Stimulated activated naive CD4-positive, alpha-beta T cell treated with Interleukin-2 at 50 U/mL for 16 hours (primary cell): ENCODE measurements around the gene EYA3.

Source experiments
- DNase-seq: peaks from one replicate; lab custom pipeline; 2025; lab: John Stamatoyannopoulos, UW

Gene EYA3

DNA sequence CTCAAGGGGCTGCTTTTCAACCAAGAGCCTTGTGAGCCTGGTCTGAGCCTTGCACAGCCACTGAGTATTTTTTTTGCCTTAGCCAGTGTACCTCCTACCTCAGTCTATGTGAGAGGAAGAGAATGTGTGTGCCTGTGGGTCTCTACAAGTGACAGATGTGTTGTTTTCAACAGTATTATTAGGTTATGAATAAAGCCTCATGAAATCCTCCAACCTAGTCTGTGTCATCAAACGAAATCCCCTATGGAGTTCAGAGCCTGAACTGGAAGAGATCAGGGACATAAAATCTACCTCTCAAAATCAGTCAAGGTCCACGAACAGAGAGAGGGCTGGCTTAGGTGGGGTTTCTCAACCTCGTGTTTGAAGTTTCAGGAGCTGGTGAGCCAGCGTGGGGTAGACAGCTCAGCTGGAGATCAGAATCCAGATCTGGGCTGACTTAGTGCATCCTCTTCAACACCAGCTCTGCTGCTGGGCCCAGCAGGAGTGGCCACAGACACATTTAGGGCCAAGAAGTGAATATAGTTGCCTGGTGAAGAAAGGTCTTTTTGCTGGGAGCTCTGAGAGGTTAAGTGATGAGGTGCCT, 120.4 kb downstream of the EYA3 start:
- no peak for DNase-seq

DNA sequence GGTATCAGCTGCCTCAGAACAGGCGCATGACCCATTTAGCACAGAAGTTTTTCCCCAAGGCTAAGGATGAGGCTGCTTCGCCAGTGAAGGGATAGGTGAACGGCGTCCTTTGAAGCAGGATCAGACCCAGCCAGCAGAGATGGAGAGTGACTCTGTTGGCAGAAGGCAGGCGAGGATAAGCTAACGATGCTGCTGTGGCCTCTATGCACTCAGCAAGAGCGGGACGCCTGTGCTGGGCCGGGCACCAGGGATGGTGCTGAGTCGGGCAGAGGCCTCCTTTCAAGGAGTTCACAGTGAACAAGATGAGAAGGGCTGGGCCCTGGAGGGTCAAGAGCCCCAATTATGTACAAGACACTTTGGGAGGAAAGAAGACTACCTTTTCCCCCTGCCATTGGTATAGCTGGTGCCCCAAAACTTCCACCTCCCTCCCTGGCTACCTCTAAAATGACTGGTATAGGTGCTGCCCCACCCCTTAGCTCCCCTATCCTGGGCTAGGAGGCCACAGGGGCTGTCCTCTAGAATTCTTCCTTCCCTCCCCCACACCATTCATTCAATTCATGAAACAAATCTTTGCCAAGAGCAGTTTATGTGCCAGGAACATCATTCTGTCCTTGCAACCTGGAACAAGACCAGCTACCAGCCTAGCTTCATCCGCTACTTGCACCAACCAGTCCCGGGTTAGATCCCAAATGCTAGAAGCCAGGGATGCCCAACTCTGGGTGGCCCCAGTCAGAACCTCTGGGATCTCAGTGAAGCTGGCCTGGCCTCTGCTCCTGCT, 121.1 kb downstream of the EYA3 start:
- no peak for DNase-seq

DNA sequence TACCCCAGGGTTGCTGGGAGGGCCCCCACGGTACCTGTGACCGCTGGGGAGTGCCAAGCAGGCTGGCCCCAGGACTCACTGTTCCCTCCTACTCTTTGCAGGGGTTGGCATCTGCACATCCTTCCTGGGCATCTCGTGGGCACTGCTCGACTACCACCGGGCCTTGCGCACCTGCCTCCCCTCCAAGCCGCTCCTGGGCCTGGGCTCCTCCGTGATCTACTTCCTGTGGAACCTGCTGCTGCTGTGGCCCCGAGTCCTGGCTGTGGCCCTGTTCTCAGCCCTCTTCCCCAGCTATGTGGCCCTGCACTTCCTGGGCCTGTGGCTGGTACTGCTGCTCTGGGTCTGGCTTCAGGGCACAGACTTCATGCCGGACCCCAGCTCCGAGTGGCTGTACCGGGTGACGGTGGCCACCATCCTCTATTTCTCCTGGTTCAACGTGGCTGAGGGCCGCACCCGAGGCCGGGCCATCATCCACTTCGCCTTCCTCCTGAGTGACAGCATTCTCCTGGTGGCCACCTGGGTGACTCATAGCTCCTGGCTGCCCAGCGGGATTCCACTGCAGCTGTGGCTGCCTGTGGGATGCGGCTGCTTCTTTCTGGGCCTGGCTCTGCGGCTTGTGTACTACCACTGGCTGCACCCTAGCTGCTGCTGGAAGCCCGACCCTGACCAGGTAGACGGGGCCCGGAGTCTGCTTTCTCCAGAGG, 121.9 kb downstream of the EYA3 start:
- DNase-seq, result no peak

DNA sequence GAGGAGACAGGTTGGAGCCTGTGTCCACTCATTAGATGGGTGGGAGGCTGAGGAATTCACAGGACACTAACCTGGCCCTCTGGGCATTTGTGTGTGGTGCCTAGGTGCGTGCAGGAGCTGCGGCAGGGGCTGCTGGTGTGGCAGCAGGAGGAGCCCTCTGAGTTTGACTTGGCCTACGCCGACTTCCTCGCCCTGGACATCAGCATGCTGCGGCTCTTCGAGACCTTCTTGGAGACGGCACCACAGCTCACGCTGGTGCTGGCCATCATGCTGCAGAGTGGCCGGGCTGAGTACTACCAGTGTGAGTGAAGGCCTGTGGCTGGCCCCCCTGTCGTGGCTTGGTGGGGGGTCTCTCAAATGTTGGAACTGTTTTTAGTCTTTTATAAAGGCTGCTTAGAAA, 125.0 kb downstream of the EYA3 start:
- DNase-seq, result no peak

DNA sequence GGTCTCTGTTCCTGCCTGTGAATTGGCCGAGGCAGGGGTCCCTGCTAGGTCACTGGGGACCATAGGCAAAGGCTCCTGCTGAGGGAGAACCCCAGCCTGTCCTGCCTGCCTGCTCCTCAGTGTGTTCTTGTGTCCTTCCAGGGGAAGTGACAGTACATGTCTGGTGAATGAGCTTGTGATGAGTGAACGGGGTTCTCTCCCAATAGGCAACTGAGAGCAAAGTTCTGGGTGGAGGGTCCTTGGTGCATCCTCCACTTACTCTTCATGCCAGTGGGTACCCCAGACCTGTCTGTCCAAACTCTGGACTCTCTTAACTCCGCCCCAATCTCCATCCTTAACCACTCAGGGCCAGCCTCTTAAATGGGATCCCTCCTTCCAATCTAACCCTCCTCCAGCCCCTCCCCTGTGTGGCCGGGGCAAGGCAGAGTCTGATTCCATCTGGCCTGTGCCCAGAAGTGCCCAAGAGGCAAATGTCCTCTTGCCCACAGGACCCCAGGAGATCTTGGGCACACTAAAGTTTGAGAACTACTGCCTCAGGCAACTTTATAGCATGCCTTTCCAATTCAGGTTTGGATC, 126.7 kb downstream of the EYA3 start:
- DNase-seq, result no peak

DNA sequence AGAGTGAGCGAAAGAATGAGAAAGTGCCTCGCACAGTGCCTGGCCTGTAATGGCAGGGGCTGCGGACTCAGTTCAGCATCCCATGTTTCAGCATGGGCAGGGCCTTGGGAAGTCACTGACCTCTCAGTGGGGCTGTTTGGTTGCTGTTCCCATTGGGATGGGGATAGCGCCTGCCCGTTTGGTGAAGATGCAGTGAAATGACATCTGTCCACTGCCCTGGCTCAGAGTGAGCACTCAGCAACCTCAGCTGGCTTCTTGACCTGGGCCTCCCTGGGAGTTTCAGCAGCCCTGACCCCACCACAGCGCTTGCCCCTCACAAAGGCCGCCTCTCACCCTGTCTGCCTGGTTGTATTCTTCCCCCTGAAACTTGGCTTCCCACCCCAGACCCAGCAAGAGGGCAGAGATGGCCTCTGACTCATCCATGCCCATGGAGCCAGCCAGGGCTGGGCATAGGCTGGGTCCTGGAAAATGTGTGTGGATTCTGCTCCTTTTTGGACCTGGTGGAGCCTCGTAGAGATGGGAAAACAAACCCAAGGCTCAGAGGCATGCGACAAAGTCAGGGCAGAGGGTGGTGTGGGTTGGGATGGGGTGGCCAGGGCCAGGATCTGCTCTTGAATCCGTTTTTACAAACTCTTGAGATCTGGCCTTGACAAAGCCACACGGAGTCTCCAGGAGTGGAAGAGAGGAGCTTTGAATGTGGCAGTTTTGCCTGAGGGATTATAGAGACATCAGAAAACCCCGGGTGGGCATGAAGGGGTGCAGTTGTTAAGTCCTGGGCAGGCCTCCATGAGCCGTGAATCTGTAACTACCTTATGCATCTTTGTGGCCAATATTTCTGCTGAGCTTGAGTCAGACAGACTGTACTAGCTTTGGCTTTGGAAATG, 127.4 kb downstream of the EYA3 start:
- no peak for DNase-seq

DNA sequence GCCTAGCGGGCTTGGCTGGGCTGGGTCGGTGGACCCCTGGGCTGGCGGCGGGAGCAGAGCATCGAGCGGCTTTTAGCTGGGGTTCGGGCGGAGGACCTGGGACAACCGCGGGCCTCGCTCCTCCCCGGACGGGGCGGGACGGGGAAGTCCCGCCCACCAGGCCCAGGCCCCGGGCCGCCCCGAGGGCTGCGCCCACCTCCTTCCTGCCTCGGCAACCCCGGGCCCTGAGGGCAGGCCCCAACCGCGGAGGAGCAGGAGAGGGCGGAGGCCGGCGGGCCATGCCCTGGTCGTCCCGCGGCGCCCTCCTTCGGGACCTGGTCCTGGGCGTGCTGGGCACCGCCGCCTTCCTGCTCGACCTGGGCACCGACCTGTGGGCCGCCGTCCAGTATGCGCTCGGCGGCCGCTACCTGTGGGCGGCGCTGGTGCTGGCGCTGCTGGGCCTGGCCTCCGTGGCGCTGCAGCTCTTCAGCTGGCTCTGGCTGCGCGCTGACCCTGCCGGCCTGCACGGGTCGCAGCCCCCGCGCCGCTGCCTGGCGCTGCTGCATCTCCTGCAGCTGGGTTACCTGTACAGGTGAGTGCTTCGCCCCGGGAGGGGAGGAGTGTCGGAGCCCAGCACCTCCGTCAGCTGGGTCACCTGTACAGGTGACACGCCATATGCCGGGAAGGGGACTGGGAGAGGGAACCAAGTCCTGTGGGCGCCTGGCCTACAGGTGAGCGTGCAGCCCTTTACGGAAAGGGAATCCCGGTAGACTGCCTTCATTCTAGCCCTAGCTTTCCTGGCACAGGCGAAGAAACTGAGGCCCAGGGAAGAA, 128.4 kb downstream of the EYA3 start, which contains the start of gene XKR8:
Gene XKR8, plus strand, starts transcription at position 182 of the 812 bp plus-strand sequence. Its CDS starts 97 bp downstream, at position 279.
- peak; percentile 81 for DNase-seq

DNA sequence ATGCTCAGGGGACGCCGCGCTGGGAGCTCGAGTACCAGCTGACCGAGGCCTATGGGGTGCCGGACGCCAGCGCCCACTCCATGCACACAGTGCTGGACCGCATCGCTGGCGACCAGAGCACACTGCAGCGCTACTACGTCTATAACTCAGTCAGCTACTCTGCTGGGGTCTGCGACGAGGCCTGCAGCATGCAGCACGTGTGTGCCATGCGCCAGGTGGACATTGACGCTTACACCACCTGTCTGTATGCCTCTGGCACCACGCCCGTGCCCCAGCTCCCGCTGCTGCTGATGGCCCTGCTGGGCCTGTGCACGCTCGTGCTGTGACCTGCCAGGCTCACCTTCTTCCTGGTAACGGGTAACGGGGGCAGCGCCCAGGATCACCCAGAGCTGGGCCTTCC, 129.9 kb downstream of the EYA3 start:
- DNase-seq, result no peak

DNA sequence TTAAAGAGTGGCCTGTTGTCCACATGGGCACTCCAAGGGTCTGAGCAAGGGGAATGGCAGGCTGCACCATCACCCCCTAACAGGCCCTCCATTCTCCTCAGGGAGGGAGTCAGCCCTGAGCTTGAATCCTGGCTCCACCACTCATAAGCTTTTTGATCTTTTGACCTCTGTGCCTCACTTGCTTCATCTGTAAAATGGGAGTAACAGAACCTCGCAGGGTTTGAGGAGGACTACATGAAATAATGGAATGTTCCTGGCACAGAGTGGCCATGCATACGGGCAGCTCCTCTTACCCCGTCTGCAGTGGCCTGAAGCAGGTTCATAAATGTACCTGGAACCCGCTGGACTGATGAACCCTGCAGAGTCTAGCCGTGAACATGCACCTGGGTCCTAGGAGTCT, 130.8 kb downstream of the EYA3 start:
- no peak for DNase-seq

DNA sequence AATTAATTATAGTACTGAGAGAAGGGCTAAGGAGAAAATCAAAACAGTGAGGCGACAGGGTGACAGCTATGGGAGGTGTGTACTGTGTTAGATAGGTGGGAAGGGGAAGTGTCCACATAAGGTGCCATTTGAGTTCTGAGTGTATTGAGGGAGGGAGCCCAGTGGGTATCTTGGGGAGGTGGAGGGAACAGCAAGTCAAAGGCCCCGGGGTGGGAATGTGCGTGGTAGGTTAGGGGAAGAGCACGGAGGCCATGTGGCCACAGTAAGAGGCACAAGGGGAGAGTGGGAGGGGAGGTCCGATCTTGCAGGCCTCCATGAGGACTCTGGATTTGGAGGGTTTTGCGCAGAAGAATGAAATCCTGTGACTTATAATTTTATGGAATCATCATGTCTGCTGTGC, 131.6 kb downstream of the EYA3 start:
- DNase-seq, result no peak

DNA sequence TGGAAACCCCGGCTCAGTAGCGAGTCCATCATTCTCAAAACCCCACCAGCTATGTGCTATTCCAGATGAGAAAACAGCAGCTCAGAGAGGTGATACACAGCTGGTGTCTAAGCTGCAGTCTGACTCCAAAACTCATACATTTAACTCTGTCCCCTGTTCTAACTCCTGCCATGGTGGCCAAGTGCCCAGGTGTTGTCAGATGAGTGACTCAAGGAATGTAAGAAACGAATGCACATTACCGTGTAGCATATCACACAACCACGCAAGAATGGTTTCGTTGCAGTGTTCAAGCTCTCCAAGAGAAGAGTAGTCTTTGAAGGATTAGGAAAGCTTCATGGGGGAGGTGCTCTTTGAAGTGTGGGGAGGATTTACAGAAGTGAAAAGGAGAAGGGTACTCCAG, 133.3 kb downstream of the EYA3 start:
- no peak for DNase-seq

DNA sequence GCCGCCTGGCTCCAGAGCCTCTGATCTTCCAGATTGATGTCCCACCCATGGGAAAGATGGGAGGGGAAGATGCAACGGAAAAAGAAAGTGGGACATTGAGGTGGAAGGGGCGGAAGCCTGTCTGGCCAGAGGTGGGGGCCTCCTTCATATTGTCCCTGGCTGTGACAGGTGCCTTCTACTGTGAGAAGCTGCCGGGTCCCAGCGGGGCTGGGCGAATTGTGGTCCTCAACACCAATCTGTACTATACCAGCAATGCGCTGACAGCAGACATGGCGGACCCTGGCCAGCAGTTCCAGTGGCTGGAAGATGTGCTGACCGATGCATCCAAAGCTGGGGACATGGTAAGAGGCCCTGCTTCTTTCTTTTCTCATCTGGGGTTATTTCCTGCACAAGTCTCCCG, 134.2 kb downstream of the EYA3 start:
- no peak for DNase-seq

DNA sequence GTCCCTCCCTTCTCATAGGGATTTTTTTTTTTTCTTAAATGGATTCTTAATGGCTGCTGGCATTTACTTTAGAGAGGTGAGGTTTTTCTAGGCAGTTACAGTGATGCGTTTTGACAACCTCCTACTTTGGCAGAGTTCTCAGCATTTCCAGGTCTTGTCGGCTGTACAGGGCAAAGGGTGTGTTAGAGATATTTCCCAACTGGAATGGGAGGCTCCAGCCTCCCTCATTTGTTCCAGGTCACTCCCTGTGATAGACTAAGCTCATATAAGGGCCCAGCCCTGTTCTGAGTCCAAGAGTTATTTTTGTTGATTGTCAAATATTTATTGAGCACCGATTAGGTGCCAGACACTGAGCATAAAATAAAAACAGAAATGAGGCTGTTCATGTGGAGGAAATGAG, 136.3 kb downstream of the EYA3 start:
- no peak for DNase-seq

DNA sequence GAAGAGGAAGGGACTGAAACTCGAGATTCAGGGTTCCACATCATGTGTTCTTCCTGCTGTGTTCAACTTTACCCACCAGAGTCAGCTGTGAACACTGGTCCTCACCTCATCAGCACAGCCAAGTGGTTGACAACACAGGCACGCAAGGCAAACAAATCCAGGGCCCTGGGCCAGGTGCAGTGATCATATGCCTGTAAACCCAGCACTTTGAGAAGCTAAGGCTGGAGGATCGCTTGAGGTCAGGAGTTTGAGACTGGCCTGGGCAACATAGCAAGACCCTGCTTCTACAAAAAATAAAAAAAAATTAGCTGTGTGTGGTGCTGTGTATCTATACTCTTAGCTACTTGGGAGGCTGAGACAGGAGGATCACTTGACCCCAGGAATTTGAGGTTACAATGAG, 137.0 kb downstream of the EYA3 start:
- no peak for DNase-seq

DNA sequence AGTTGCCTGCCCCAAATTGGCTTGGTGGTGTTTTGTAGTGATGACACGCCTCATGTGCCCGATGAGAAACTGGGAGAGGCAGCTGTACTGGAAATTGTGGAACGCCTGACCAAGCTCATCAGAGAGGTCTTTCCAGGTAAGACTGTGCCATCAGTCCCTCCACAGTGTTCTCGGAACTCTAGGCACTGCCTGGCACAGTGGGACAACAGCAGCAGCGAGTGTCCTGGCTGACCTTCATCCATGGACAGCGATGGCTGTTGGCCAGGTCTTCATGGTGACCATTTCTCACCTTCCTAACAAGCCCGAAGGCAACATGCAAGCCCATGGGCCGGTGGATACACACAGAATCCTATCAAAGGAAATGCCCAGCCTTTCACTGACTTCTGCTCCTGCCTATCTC, 139.4 kb downstream of the EYA3 start:
- no peak for DNase-seq

DNA sequence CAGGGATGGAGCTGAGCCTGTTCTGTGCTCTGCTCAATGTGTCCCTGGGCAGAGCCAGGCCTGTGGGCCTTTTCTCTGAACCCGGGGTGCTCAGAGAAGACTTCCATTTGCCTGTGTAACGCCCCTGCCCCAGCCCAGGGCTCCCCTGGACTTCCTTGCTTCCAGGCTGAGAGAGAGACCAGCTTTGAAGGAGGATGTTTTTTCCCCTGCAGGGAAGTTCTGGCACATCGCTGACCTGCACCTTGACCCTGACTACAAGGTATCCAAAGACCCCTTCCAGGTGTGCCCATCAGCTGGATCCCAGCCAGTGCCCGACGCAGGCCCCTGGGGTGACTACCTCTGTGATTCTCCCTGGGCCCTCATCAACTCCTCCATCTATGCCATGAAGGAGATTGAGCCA, 143.4 kb downstream of the EYA3 start:
- DNase-seq, result no peak

DNA sequence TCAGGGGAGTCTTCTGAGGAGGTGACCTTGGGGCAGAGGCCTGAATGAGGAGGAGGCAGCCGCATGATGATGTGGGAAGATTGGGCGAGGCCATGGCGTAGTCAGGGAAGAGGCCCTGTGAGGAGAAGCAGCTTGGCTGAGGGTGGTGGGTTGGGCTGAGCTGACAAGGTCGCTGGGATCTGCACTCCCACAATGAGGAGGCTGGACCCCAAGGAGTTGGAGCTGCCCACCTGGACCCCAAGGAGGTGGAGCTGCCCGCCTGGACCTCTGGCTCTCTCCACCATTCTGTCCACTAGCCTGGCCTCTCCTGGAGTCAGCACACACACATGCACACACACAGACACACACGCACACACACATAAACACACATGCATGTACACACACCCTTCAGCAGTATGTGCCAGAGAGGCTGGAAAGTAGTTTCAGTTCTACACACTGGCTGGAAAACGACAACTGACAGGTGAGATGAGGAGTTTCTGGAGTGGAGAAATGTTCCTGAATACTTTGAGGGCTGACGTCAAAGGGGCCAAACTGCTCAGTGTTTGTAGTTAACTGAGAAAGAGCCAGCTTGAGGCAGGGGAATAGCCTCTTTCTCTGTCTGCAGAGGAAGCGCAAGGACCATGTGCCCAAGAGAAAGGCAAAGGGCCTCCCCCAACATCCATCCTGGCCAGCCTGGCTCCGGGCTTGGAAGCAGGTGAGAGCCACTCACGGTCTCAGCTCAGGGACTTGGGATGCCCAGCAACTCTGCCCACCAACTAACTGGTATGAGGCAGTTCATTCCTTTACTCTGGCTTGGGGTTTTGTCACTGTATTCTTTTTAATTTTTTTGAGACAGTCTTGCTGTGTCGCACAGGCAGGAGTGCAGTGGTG, 146.5 kb downstream of the EYA3 start:
- no peak for DNase-seq

DNA sequence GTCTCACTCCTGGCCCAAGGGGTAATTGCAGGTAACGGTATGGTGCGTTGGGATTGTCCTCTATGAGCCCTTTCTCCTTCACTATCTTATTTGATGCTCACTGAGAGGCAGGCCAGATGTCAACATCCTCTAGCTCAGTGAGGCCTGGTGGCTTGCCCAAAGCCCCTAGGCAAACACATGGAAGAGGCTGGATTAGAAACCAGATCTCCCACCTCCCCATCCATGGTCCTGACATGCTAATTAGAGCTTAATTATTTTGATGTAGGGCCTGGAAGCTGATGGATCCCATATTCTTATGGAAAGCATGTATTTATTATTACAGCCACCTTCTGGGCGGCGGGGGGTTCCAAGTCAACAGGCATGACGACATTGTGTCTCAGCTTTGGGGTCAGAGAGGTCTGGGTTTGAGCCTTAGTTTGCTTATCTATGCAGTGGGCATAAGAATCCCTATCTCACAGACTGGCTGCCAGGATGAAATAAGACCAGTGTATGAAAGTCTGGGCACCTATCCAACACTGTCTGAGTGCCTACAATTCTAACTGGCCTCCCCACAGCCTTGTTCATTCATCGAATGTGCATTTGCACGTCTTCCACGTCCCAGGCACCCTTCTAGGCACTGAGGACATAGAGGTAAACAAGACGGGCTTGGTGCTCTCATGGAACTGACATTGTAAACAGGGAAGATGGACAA, 147.4 kb downstream of the EYA3 start:
- DNase-seq, result no peak

DNA sequence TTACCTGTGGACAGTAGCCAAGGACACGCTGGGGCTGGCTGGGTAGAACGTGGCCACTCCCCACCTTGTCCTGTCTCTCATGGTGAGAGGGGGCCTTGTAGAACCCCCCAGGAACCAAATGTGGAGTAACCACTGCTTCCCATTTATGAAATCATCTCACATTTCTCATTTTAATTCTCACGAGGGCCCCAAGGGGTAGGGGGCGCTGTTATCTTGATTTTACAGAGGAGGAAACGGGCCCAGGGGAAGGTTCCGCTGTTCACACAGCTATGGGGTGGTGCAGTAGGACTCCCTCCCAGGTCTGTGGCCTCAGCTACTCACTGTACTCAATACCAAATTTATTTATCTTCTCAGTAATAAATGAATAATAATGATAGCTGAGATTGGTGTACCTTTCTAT, 148.1 kb downstream of the EYA3 start:
- peak; percentile 65 for DNase-seq
